Prostate gland (tissue), 2 donors: ENCODE data around the gene GULP1.

Experiments used
- CTCF ChIP-seq, 4 experiments: fragments of 200-600 bp in 2 of 4; fragments of 450-650 bp in 2 of 4; sonication (generic) in 2 of 4; IDR thresholded peaks; 1 replicate in 3 of 4; 2 replicates in 1 of 4; pipeline ENCODE4 v1.5.1; 2016 to 2019; ENCODE audit warnings: antibody characterized with exemption in 4 of 4, mild to moderate bottlenecking in 2 of 4, moderate library complexity in 2 of 4
- POLR2A ChIP-seq: fragments of 450-650 bp; IDR thresholded peaks from one replicate; pipeline ENCODE4 v1.6.1; 2016; ENCODE audit warnings: antibody characterized with exemption, mild to moderate bottlenecking

GRCh38 chr2:188399159-188399558, 107.5 kb downstream of the GULP1 start:
- TF ChIP-seq POLR2A (no peak), CTCF (IDR thresholded peaks at IDR 0.05) (no peak)
